Right lobe of liver (tissue), 6 donors: ENCODE measurements around the gene KRTAP10-11. TPM values are rescaled to one million over a fixed set of nuclear protein-coding genes. Genes with fewer than 3 reads are reported as not detected.
"Not testable (repeated sequence)": the region's sequence is repeated elsewhere in the genome, so short reads cannot be mapped to it uniquely, and the experiment has no call there.

ENCODE experiments used
- ATAC-seq, 4 donors: fragments of 200-7000 bp; cut with Tn5 transposase; one replicate each; pipeline ENCODE4 v1.9.1; 2020; ENCODE audit warnings: mild to moderate bottlenecking in 4 of 4, moderate library complexity in 4 of 4
- DNase-seq, 3 donors: peaks; one replicate each; pipeline ENCODE4 v3.0.0-alpha.2; 2020
- H3K27ac ChIP-seq, 3 donors: fragments of 200-600 bp; one replicate each; pipeline ENCODE4 v1.8.0; 2022
- H3K27me3 ChIP-seq, 2 donors: fragments of 200-600 bp; one replicate each; pipeline ENCODE4 v1.8.0; 2022
- H3K36me3 ChIP-seq, 4 donors: fragments of 200-600 bp; sonication (generic) in 1 of 4; one replicate each; pipeline versions ENCODE4 v1.5.1 to v1.8.0; 2017 to 2022; ENCODE audit warnings: control low read depth in 1 of 4
- H3K4me1 ChIP-seq, 4 donors: fragments of 200-600 bp; sonication (generic) in 1 of 4; one replicate each; pipeline versions ENCODE4 v1.5.1 to v1.8.0; 2017 to 2022; ENCODE audit warnings: control low read depth in 1 of 4
- H3K4me3 ChIP-seq, 3 donors: fragments of 200-600 bp; one replicate each; pipeline ENCODE4 v1.8.0; 2022
- H3K9me3 ChIP-seq, 4 donors: fragments of 200-600 bp; sonication (generic) in 1 of 4; one replicate each; pipeline versions ENCODE4 v1.5.1 to v1.8.0; 2017 to 2022; ENCODE audit warnings: control low read depth in 1 of 4
- CTCF ChIP-seq, 4 donors: fragments of 200-600 bp in 3 of 4; fragments of 450-650 bp in 1 of 4; IDR thresholded peaks; one replicate each; pipeline versions ENCODE4 v1.5.1 to v1.8.0; 2016 to 2022; ENCODE audit warnings: antibody characterized with exemption in 4 of 4, mild to moderate bottlenecking in 2 of 4
- POLR2A ChIP-seq: fragments of 450-650 bp; IDR thresholded peaks from one replicate; pipeline ENCODE4 v1.6.1; 2017; ENCODE audit warnings: antibody characterized with exemption, mild to moderate bottlenecking
- WGBS: methylation state at CpG from one replicate; pipeline ENCODE4 v1.1.6; 2018; ENCODE audit warnings: low coverage, low lambda C conversion rate; ENCODE audit not compliant: insufficient coverage; ENCODE audit errors: missing lambda C conversion rate; 5-methylcytosine and 5-hydroxymethylcytosine counted together
- intact Hi-C, 2 donors: fragments of 100-400 bp; cut with DNase I; formaldehyde crosslinking; loops; one replicate each; pipeline versions ENCODE4 v1.11.2 to v1.14.1; 2022
- total RNA-seq, 6 experiments: library from RNA; depleted of rRNA in 2 of 6; stranded (reverse); fragments of >200 nt in 2 of 6; fragmentation: NEBNext Ultra II Directional in 3 of 6; extraction: Animal tissue kit (Norgen Biotek cat#: 25700) in 3 of 6; gene quantifications; one replicate each; pipeline versions ENCODE4 v1.1.0 to v1.2.4, GENCODE V29; 2016 to 2023
- donor health status: DM: no; HTN: yes; CAD: no.
- donor health status: DM: no; HTN: no; CAD: no.
- donor health status: DM: no; HTN: no; CAD: no.
- donor health status: DM: no; HTN: yes; CAD: no.
- donor health status: DM: no; HTN: yes; CAD: no.

The KRTAP10-11 gene
- total RNA-seq, 6 experiments from 2014 or later: not detected

- Histone ChIP-seq H3K36me3 (no peaks in the 10 kb centered on the region), H3K27ac (no peak overlapping the region), H3K4me1 (no peaks in the 10 kb centered on the region), H3K27me3 (no peaks in the 10 kb centered on the region), H3K9me3 (no peaks in the 10 kb centered on the region), H3K4me3 (no peak overlapping the region)
- 49% methylated on average over 11 of the region's 11 CpGs for WGBS
- no peak for ATAC-seq
- TF ChIP-seq CTCF (IDR thresholded peaks at IDR 0.05): no peak
- TF ChIP-seq POLR2A: no peak
- no peak for DNase-seq
- intact Hi-C loops: no loop called here
These were observed 41.5 kb downstream of the KRTAP10-11 start for GRCh38 chr21:44687671-44688070.

GRCh38 chr21:44689740-44690139 is 43.5 kb downstream of the KRTAP10-11 start:
- H3K9me3 ChIP-seq, H3K27me3 ChIP-seq, ATAC-seq, H3K36me3 ChIP-seq, H3K27ac ChIP-seq, DNase-seq, H3K4me3 ChIP-seq, H3K4me1 ChIP-seq, intact Hi-C loops: not testable (repeated sequence)
- no CpG with 5 or more reads among the region's 3 CpGs for WGBS

DNA sequence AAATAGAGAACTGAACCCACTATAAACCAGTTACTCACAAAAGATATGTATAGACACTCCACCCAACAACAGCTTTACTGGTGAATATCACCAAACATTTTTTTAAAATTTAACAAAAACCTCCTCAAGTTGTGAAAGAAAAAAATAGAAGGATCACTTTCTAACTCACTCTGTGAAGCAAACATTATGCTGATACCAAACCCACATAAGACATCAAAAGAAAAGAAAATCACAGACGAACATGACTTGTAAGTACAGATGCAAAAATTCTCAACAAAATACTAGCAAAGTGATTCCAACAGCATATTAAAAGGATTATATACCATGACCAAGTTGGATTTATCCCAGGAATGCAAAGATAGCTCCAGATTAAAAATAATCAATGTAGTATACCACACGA is 45.5 kb downstream of the KRTAP10-11 start:
- no peak overlapping the region for H3K27ac ChIP-seq
- no peak for TF ChIP-seq POLR2A
- no peak for TF ChIP-seq CTCF (IDR thresholded peaks at IDR 0.05)
- no peak for ATAC-seq
- no peaks in the 10 kb centered on the region for H3K4me1 ChIP-seq
- 51% methylated on average over 2 of the region's 2 CpGs for WGBS
- no peak for DNase-seq
- no peak overlapping the region for H3K4me3 ChIP-seq
- H3K27me3 ChIP-seq: no peaks in the 10 kb centered on the region
- no peaks in the 10 kb centered on the region for H3K36me3 ChIP-seq
- H3K9me3 ChIP-seq: peaks cover 0 to 4% (median 0%) of the 10 kb centered on the region in 4 donors
- intact Hi-C loops: no loop called here

DNA sequence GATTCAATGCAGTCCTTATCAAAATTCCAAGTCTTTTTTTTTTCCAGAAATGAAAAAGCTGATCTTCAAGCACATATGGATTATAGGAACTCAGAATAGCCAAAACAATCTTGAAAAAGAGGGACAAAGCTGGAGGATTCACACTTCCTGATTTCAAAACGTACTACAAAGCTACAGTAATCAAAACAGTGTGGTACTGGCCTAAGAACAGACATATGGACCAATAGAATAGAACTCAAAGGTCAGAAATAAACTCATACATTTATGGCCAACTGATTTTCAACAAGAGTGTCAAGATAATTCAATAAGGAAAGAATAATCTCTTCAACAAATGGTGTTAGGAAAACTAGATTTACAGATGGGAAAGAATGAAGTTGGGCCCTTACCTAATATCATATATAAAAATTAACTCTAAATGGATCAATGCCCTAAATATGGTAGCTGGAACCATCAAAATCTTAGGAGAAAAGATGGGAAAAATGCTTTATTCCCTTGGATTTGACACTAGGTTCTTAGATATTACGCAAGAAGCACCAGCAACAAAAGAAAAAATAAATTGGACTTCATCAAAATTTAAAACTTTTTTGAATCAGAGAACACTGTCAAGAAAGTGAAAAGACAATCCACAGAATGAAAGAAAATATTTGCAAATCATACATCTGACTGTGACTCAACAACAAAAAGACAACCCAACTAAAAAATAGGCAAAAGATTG is 46.7 kb downstream of the KRTAP10-11 start:
- no peak for ATAC-seq
- Histone ChIP-seq H3K36me3 (no peaks in the 10 kb centered on the region), H3K9me3 (peaks cover 0 to 4% (median 0%) of the 10 kb centered on the region in 4 donors), H3K4me3 (no peak overlapping the region), H3K27ac (no peak overlapping the region), H3K27me3 (peaks cover 0 to 3% of the 10 kb centered on the region in 2 donors), H3K4me1 (no peaks in the 10 kb centered on the region)
- WGBS: 57% methylated on average over 2 of the region's 2 CpGs
- no peak for DNase-seq
- intact Hi-C loops: no loop called here
- no peak for TF ChIP-seq POLR2A
- TF ChIP-seq CTCF (IDR thresholded peaks at IDR 0.05): no peak

GRCh38 chr21:44694776-44695175 is 48.6 kb downstream of the KRTAP10-11 start:
- no peaks in the 10 kb centered on the region for H3K4me1 ChIP-seq
- WGBS: 48% methylated on average over 5 of the region's 11 CpGs
- intact Hi-C loops: no loop called here
- no peak for DNase-seq
- no peak overlapping the region for H3K4me3 ChIP-seq
- no peak for ATAC-seq
- peaks cover 0 to 12% of the 10 kb centered on the region in 2 donors for H3K27me3 ChIP-seq
- no peak for TF ChIP-seq CTCF (IDR thresholded peaks at IDR 0.05)
- TF ChIP-seq POLR2A: no peak
- H3K9me3 ChIP-seq: peaks cover 0 to 4% (median 0%) of the 10 kb centered on the region in 4 donors
- no peak overlapping the region for H3K27ac ChIP-seq
- no peaks in the 10 kb centered on the region for H3K36me3 ChIP-seq
